SK-N-SH treated with all-trans-retinoic acid at 6 μM for 48 hours (cell line): Measurements from ENCODE around the gene RNASEH1.
A peak's percentile ranks its signal among the peaks of the same experiment; 100 is the strongest.

Experiments used
- ATAC-seq: fragments of 200-7000 bp; cut with Tn5 transposase; 3 replicates; pipeline ENCODE4 v1.9.1; 2020; ENCODE audit warnings: mild to moderate bottlenecking, moderate library complexity
- ARNTL ChIP-seq: fragments of 450-650 bp; formaldehyde crosslinking; IDR thresholded peaks from 2 replicates; pipeline ENCODE4 v1.5.0; 2020; ENCODE audit warnings: low read depth, mild to moderate bottlenecking, moderate library complexity, borderline replicate concordance
- BACH2 ChIP-seq: fragments of 250-450 bp; sonication (Bioruptor Pico); IDR thresholded peaks from 2 replicates; pipeline ENCODE4 v1.9.0; 2021; ENCODE audit warnings: mild to moderate bottlenecking, borderline replicate concordance
- CSDC2 ChIP-seq: fragments of 250-450 bp; sonication (Bioruptor Pico); IDR thresholded peaks from 2 replicates; pipeline ENCODE4 v1.5.0; 2020; ENCODE audit warnings: mild to moderate bottlenecking, moderate library complexity
- ESRRG ChIP-seq: fragments of 250-450 bp; sonication (Bioruptor Pico); IDR thresholded peaks from 2 replicates; pipeline ENCODE4 v1.6.1; 2021; ENCODE audit warnings: mild to moderate bottlenecking
- GLIS3 ChIP-seq: fragments of 250-450 bp; sonication (Bioruptor Pico); IDR thresholded peaks from 2 replicates; pipeline ENCODE4 v1.5.0; 2020; ENCODE audit warnings: mild to moderate bottlenecking, moderate library complexity
- ISL1 ChIP-seq: fragments of 250-450 bp; sonication (Bioruptor Pico); IDR thresholded peaks from 2 replicates; pipeline ENCODE4 v2.1.2; 2022; ENCODE audit warnings: mild to moderate bottlenecking, moderate library complexity
- OSR1 ChIP-seq: fragments of 250-450 bp; sonication (Bioruptor Pico); IDR thresholded peaks from 2 replicates; pipeline ENCODE4 v1.8.0; 2022; ENCODE audit warnings: moderate library complexity, mild to moderate bottlenecking, inconsistent platforms
- PATZ1 ChIP-seq: fragments of 250-450 bp; sonication (Bioruptor Pico); IDR thresholded peaks from 2 replicates; pipeline ENCODE4 v1.8.0; 2020; ENCODE audit warnings: mild to moderate bottlenecking, moderate library complexity, borderline replicate concordance
- PPARA ChIP-seq: fragments of 250-450 bp; sonication (Bioruptor Pico); IDR thresholded peaks from 2 replicates; pipeline ENCODE4 v1.5.0; 2020; ENCODE audit warnings: mild to moderate bottlenecking, borderline replicate concordance
- RARB ChIP-seq: fragments of 250-450 bp; sonication (Bioruptor Pico); IDR thresholded peaks from 2 replicates; pipeline ENCODE4 v1.8.0; 2021; ENCODE audit warnings: mild to moderate bottlenecking, moderate library complexity
- SNAI2 ChIP-seq: fragments of 250-450 bp; sonication (Bioruptor Pico); IDR thresholded peaks from 2 replicates; pipeline ENCODE4 v1.5.0; 2020; ENCODE audit warnings: mild to moderate bottlenecking, moderate library complexity
- TCF4 ChIP-seq: fragments of 250-450 bp; sonication (Bioruptor Pico); IDR thresholded peaks from 2 replicates; pipeline ENCODE4 v1.8.0; 2021; ENCODE audit warnings: mild to moderate bottlenecking, moderate library complexity, borderline replicate concordance
- TOX ChIP-seq: fragments of 250-450 bp; sonication (Bioruptor Pico); IDR thresholded peaks from 2 replicates; pipeline ENCODE4 v1.8.0; 2021; ENCODE audit warnings: mild to moderate bottlenecking, moderate library complexity, borderline replicate concordance
- TSHZ2 ChIP-seq: fragments of 250-450 bp; sonication (Bioruptor Pico); IDR thresholded peaks from 2 replicates; pipeline ENCODE4 v1.5.0; 2020; ENCODE audit warnings: mild to moderate bottlenecking, moderate library complexity
- ZC3H10 ChIP-seq: fragments of 250-450 bp; sonication (Bioruptor Pico); IDR thresholded peaks from 2 replicates; pipeline ENCODE4 v1.5.1; 2021; ENCODE audit warnings: mild to moderate bottlenecking, moderate library complexity
- ZFP3 ChIP-seq: fragments of 250-450 bp; sonication (Bioruptor Pico); IDR thresholded peaks from 2 replicates; pipeline ENCODE4 v1.5.0; 2020; ENCODE audit warnings: mild to moderate bottlenecking, moderate library complexity
- ZFP30 ChIP-seq: fragments of 450-650 bp; formaldehyde crosslinking; IDR thresholded peaks from 2 replicates; pipeline ENCODE4 v1.5.0; 2022; ENCODE audit warnings: mild to moderate bottlenecking, moderate library complexity
- ZNF565 ChIP-seq: fragments of 450-650 bp; formaldehyde crosslinking; conservative IDR thresholded peaks from 2 replicates; pipeline ENCODE4 v1.5.0; 2020; ENCODE audit warnings: low read depth, mild to moderate bottlenecking, moderate library complexity
- ZNF70 ChIP-seq: fragments of 450-650 bp; formaldehyde crosslinking; IDR thresholded peaks from 2 replicates; pipeline ENCODE4 v1.5.0; 2020; ENCODE audit warnings: mild to moderate bottlenecking, moderate library complexity
- ZNF8 ChIP-seq: fragments of 450-650 bp; formaldehyde crosslinking; IDR thresholded peaks from 2 replicates; pipeline ENCODE4 v1.5.0; 2020; ENCODE audit warnings: mild to moderate bottlenecking, moderate library complexity
- TF ChIP-seq, protein P1 (sequence below): fragments of 250-450 bp; sonication (Bioruptor Pico); IDR thresholded peaks from 2 replicates; pipeline ENCODE4 v1.5.1; 2021; ENCODE audit warnings: mild to moderate bottlenecking, moderate library complexity
- TF ChIP-seq, protein P2 (sequence below): fragments of 250-450 bp; sonication (Bioruptor Pico); IDR thresholded peaks from 2 replicates; pipeline ENCODE4 v1.5.1; 2020; ENCODE audit warnings: low read depth, mild to moderate bottlenecking, moderate library complexity
- TF ChIP-seq, protein P3 (sequence below): fragments of 250-450 bp; sonication (Bioruptor Pico); IDR thresholded peaks from 2 replicates; pipeline ENCODE4 v1.8.0; 2021; ENCODE audit warnings: low read depth, mild to moderate bottlenecking, moderate library complexity, borderline replicate concordance

RNASEH1 gene

DNA sequence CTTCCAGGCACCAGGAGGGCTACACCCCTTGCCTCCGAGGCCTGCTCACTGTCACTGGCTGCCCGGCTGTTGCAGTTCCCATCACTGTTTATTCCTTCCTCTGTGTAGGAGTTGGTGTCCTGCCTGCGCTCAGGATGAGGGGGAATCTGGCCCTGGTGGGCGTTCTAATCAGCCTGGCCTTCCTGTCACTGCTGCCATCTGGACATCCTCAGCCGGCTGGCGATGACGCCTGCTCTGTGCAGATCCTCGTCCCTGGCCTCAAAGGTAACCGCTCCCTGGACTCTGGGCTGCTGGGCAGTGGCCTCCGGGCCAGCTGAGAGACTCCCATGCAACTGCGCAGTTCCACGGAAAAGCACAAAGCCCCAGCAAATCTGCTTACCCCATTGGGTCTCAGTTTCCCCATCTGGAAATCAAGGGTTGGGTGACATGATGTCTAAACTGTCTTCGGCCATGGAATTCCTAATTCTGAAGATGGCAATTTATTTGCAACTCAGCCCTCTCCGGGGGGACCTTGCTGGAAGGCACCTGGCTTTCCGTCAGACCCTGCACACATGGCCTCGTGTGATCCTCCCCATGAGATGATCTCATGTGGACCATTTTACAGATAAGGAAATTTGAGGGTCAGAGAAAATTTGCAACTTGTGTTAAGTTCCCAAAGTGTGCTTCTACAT, 46.2 kb upstream of the RNASEH1 start:
- TF ChIP-seq ZNF8 (CRISPR knock-in tag) (no peak), RARB (CRISPR knock-in tag) (no peak), SNAI2 (peak; percentile 89), ZC3H10 (CRISPR knock-in tag) (no peak), ZNF565 (CRISPR knock-in tag) (no peak), ZFP30 (CRISPR knock-in tag) (no peak), TOX (CRISPR knock-in tag) (no peak), GLIS3 (0 out of 2 replicates have a peak, but pooled peaks have one; percentile 0), TSHZ2 (peak; percentile 96), ESRRG (CRISPR knock-in tag) (0 out of 2 replicates have a peak, but pooled peaks have one; percentile 51), PPARA (CRISPR knock-in tag) (no peak), BACH2 (peak; percentile 61; the same call in 1 of the 2 replicates), PATZ1 (CRISPR knock-in tag) (no peak), OSR1 (CRISPR knock-in tag) (no peak), ARNTL (CRISPR knock-in tag) (no peak), TCF4 (peak; percentile 98), ZFP3 (peak; percentile 96), ISL1 (CRISPR knock-in tag) (peak; percentile 30; the same call in 1 of the 2 replicates), ZNF70 (CRISPR knock-in tag) (0 out of 2 replicates have a peak, but pooled peaks have one; percentile 7), CSDC2 (CRISPR knock-in tag) (no peak)
- TF ChIP-seq, protein P1, sequence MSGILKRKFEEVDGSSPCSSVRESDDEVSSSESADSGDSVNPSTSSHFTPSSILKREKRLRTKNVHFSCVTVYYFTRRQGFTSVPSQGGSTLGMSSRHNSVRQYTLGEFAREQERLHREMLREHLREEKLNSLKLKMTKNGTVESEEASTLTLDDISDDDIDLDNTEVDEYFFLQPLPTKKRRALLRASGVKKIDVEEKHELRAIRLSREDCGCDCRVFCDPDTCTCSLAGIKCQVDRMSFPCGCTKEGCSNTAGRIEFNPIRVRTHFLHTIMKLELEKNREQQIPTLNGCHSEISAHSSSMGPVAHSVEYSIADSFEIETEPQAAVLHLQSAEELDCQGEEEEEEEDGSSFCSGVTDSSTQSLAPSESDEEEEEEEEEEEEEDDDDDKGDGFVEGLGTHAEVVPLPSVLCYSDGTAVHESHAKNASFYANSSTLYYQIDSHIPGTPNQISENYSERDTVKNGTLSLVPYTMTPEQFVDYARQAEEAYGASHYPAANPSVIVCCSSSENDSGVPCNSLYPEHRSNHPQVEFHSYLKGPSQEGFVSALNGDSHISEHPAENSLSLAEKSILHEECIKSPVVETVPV (CRISPR knock-in tag) = 0 out of 2 replicates have a peak, but pooled peaks have one; percentile 20
- TF ChIP-seq, protein P2, sequence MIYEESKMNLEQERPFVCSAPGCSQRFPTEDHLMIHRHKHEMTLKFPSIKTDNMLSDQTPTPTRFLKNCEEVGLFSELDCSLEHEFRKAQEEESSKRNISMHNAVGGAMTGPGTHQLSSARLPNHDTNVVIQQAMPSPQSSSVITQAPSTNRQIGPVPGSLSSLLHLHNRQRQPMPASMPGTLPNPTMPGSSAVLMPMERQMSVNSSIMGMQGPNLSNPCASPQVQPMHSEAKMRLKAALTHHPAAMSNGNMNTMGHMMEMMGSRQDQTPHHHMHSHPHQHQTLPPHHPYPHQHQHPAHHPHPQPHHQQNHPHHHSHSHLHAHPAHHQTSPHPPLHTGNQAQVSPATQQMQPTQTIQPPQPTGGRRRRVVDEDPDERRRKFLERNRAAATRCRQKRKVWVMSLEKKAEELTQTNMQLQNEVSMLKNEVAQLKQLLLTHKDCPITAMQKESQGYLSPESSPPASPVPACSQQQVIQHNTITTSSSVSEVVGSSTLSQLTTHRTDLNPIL = no peak; the same call in 1 of the 2 replicates
- TF ChIP-seq, protein P3, sequence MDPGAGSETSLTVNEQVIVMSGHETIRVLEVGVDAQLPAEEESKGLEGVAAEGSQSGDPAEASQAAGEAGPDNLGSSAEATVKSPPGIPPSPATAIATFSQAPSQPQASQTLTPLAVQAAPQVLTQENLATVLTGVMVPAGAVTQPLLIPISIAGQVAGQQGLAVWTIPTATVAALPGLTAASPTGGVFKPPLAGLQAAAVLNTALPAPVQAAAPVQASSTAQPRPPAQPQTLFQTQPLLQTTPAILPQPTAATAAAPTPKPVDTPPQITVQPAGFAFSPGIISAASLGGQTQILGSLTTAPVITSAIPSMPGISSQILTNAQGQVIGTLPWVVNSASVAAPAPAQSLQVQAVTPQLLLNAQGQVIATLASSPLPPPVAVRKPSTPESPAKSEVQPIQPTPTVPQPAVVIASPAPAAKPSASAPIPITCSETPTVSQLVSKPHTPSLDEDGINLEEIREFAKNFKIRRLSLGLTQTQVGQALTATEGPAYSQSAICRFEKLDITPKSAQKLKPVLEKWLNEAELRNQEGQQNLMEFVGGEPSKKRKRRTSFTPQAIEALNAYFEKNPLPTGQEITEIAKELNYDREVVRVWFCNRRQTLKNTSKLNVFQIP (CRISPR knock-in tag) = no peak; the same call in 1 of the 2 replicates
- peak; percentile 56 for ATAC-seq

GRCh38 chr2:3603536-3604206, 45.5 kb upstream of the RNASEH1 start:
- TF ChIP-seq ZFP30 (CRISPR knock-in tag) = peak; percentile 16; the same call in 1 of the 2 replicates
- no peak for TF ChIP-seq TOX (CRISPR knock-in tag)
- ATAC-seq = no peak; the same call in 2 of the 3 replicates
